ENCODE data around the gene DNAJC18. TPM values are rescaled to one million over a fixed set of nuclear protein-coding genes. Genes with fewer than 3 reads are reported as not detected.
"Not testable (repeated sequence)": the region's sequence is repeated elsewhere in the genome, so short reads cannot be mapped to it uniquely, and the experiment has no call there.

The DNAJC18 gene
- total and polyA plus RNA-seq, 4 donors: 0.66 to 1.8 (median 0.83) TPM

DNA sequence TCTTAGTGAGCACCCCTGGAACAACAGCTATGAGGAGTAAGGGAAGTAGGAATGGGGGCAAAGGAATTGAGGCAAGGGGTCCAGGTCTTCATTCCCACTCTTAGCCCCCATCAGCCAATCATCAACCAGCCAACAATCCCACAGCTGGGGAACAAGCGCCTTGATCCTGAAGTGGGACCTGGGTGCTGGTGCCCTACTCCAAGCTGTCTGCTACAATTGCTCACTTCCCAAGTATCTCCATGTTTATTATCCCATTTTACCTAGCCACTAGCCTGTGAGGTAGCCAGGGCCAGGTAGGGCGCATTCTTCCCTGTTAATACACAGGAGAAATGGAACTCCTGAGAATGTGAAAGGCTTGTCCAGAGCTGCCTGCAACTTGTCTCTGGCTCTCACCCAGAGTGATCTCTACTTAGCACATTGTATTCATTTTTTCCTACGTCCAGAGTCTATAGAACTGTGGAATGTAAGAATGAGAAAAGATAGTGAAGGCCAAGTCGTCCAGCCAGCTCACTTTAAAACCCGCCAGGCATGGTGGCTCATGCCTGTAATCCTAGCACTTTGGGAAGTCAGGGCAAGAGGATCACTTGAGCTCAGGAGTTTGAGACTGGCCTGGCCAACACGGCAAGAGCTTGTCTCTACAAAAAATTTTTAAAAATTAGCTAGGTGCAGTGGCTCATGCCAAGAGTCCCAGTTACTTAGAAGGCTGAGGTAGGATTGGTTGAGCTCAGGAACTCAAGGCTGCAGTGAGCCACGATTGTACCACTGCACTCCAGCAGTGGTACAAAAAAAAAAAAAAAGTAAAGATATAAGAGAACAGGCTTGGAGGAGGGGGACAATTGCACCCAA, 6.2 kb upstream of the DNAJC18 start (continued):
- no peak for TF ChIP-seq REST (IDR thresholded peaks at IDR 0.05)

GRCh38 chr5:139443831-139444453, 4.6 kb upstream of the DNAJC18 start:
- Histone ChIP-seq H3K9me3 (ENCODE audit: control insufficient read depth in 4 of 4, low read length in 3 of 4) (no peaks in the 10 kb centered on the region), H3K4me1 (ENCODE audit: control insufficient read depth in 4 of 4, insufficient read depth in 4 of 4, low read length in 3 of 4) (peaks cover 0 to 7% (median 2%) of the 10 kb centered on the region in 4 donors), H3K27me3 (ENCODE audit: control insufficient read depth in 4 of 4, insufficient read depth in 4 of 4, low read length in 3 of 4) (no peaks in the 10 kb centered on the region), H3K27ac (ENCODE audit: low read depth in 1 of 2, low read length in 2 of 2) (no peak overlapping the region), H3K36me3 (ENCODE audit: control insufficient read depth in 4 of 4, insufficient read depth in 3 of 4, low read depth in 1 of 4, low read length in 3 of 4) (no peaks in the 10 kb centered on the region), H3K4me3 (ENCODE audit: low read depth in 1 of 3, low read length in 3 of 3) (no peak overlapping the region), H3K9ac (ENCODE audit: low read depth in 1 of 2, low read length in 2 of 2) (no peak overlapping the region)
- 70% methylated on average over 4 of the region's 4 CpGs for WGBS
- no peak for DNase-seq (ENCODE audit: low spot score)
- TF ChIP-seq ZBTB33 (IDR thresholded peaks at IDR 0.05) (no peak), FOXA2 (IDR thresholded peaks at IDR 0.05) (no peak), REST (IDR thresholded peaks at IDR 0.05) (no peak), FOXA1 (IDR thresholded peaks at IDR 0.05) (no peak)
- TF ChIP-seq, protein P1, sequence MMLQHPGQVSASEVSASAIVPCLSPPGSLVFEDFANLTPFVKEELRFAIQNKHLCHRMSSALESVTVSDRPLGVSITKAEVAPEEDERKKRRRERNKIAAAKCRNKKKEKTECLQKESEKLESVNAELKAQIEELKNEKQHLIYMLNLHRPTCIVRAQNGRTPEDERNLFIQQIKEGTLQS (IDR thresholded peaks at IDR 0.05): no peak

DNA sequence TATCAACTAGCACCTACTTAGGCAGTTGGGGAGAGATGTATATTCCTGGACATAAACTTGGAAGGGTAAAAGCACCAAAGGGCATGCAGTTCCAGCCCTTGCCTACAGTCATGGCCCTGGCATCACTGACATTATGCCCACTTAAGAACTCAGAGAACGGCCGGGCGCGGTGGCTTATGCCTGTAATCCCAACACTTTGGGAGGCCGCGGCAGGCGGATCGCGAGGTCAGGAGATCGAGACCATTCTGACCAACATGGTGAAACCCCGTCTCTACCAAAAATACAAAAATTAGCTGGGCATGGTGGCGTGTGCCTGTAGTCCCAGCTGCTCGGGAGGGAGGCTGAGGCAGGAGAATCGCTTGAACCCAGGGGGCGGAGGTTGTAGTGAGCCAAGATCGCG, 1.1 kb upstream of the DNAJC18 start:
- not testable (repeated sequence) for H3K4me3 ChIP-seq (ENCODE audit: low read depth in 1 of 3, low read length in 3 of 3); H3K9me3 ChIP-seq (ENCODE audit: control insufficient read depth in 4 of 4, low read length in 3 of 4); H3K27ac ChIP-seq (ENCODE audit: low read depth in 1 of 2, low read length in 2 of 2); DNase-seq (ENCODE audit: low spot score); H3K36me3 ChIP-seq (ENCODE audit: control insufficient read depth in 4 of 4, insufficient read depth in 3 of 4, low read depth in 1 of 4, low read length in 3 of 4); H3K9ac ChIP-seq (ENCODE audit: low read depth in 1 of 2, low read length in 2 of 2); H3K27me3 ChIP-seq (ENCODE audit: control insufficient read depth in 4 of 4, insufficient read depth in 4 of 4, low read length in 3 of 4)
- peaks cover 0 to 11% (median 2%) of the 10 kb centered on the region in 4 donors for H3K4me1 ChIP-seq (ENCODE audit: control insufficient read depth in 4 of 4, insufficient read depth in 4 of 4, low read length in 3 of 4)
- WGBS: 96% methylated on average over 17 of the region's 17 CpGs

Measured in liver (tissue), 9 donors.